Measurements from ENCODE around the gene IMMT. TPM values are rescaled to one million over a fixed set of nuclear protein-coding genes. Genes with fewer than 3 reads are reported as not detected.

Gene IMMT
- total and polyA plus RNA-seq, 2 of the 8 experiments (the other 6 are each of a cell fraction or from before 2014, with no cell fraction given), result 37.7 to 103 TPM

DNA sequence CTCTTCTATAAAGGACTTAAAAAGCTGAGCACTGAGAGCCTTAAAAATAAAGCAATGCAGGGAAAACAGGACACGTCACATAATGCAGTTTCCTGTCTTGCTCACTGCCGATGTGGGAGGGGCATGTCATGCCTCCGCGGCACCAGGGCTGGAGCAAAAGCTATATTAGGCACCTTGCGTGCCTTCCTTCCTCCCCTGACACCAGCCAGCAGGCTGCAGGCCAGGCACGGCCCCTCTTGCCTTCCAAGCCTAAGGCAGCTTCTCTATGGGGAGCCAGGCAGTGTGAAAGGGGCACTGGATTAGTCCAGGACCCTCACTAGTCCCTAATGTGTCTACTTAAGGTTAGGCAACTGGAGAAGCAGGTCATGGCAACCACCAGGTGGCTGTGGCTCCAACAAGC lies 30.3 kb upstream of the IMMT start:
- Histone ChIP-seq H3K4me1 (replicated peaks in 1 of 4; ENCODE audit: control insufficient read depth in 3 of 4, insufficient read depth in 4 of 4, low read length in 3 of 4) (peaks cover 2 to 12% (median 5%) of the 10 kb centered on the region in 4 experiments; a peak in 4 of 7 replicates), H3K23ac (ENCODE audit: insufficient read length) (no peak overlapping the region), H2BK20ac (ENCODE audit: low read length) (no peak overlapping the region), H3K4ac (replicated peaks; ENCODE audit: insufficient read length, low read depth, low read length) (no peak overlapping the region), H2BK15ac (ENCODE audit: low read length) (no peak overlapping the region), H2AK5ac (ENCODE audit: low read depth, low read length) (no peak overlapping the region), H3K4me2 (ENCODE audit: insufficient read depth in 1 of 2, low read depth in 2 of 2, low read length in 2 of 2) (no peak overlapping the region), H2AFZ (ENCODE audit: low read length) (no peak overlapping the region), H3K27ac (ENCODE audit: low read depth, low read length) (no peak overlapping the region), H2BK5ac (ENCODE audit: low read depth, low read length) (no peak overlapping the region), H2BK12ac (ENCODE audit: low read depth, low read length) (no peak overlapping the region), H4K91ac (replicated peaks; ENCODE audit: insufficient read length, low read length) (no peak overlapping the region), H3K79me2 (ENCODE audit: control insufficient read depth in 1 of 2, insufficient read depth in 2 of 2, low read length in 2 of 2) (no peaks in the 10 kb centered on the region), H3K4me3 (ENCODE audit: extremely low read depth in 1 of 4, insufficient read depth in 2 of 4, low read depth in 3 of 4, low read length in 4 of 4) (no peak overlapping the region), H2BK120ac (replicated peaks; ENCODE audit: low read depth, low read length) (no peak overlapping the region), H4K20me1 (replicated peaks in 1 of 2; ENCODE audit: control insufficient read depth in 1 of 2, insufficient read depth in 2 of 2, low read length in 2 of 2) (no peaks in the 10 kb centered on the region), H3K79me1 (ENCODE audit: low read depth, low read length) (no peaks in the 10 kb centered on the region), H3K9ac (replicated peaks in 1 of 4; ENCODE audit: extremely low read depth in 1 of 4, low read depth in 3 of 4, low read length in 3 of 4) (no peak overlapping the region), H3K56ac (replicated peaks; ENCODE audit: insufficient read length, low read depth, low read length) (no peak overlapping the region), H4K5ac (ENCODE audit: insufficient read length, low read depth, low read length) (no peak overlapping the region), H3K9me3 (ENCODE audit: insufficient read depth in 2 of 2, low read depth in 1 of 2, low read length in 1 of 2) (no peaks in the 10 kb centered on the region), H3K23me2 (ENCODE audit: low read depth, low read length) (no peaks in the 10 kb centered on the region), H3K14ac (ENCODE audit: insufficient read length) (no peak overlapping the region), H3K27me3 (replicated peaks in 1 of 4; ENCODE audit: control insufficient read depth in 3 of 4, extremely low read depth in 1 of 4, insufficient read depth in 3 of 4, low read length in 3 of 4) (no peaks in the 10 kb centered on the region), H3K36me3 (ENCODE audit: control insufficient read depth in 2 of 4, insufficient read depth in 4 of 4, low read length in 3 of 4) (no peaks in the 10 kb centered on the region), H4K8ac (ENCODE audit: extremely low read depth, insufficient read depth, low read length) (no peak overlapping the region), H3K18ac (ENCODE audit: extremely low read depth, low read length) (no peak overlapping the region)
- DNase-seq (ENCODE audit: low read depth in 1 of 2, low spot score in 2 of 2), result no peak
- FAIRE-seq, result no peak
- ChIA-PET CTCF (ENCODE audit: partially characterized antibody) (interaction anchor here (0.8 to 6.8 kb wide), 5 partner anchors 10 to 72 kb away, joined by 3 to 62 read pairs (median 3); no protein-coding TSS in a partner anchor), POLR2A (ENCODE audit: partially characterized antibody) (interaction anchor here (0.7 kb wide), 1 partner anchor 135 kb away, joined by 3 read pairs; no protein-coding TSS in a partner anchor)
- 87% methylated on average over 5 of the region's 6 CpGs; no CpG with 5 or more reads in 1 of the 2 experiments for WGBS, 2 experiments (ENCODE audit: extremely low coverage in 1 of 2, insufficient coverage in 1 of 2, insufficient read length in 1 of 2, insufficient replicate concordance in 2 of 2, low coverage in 1 of 2, low lambda C conversion rate in 2 of 2, missing lambda C conversion rate in 1 of 2)
- TF ChIP-seq RFX5 (IDR thresholded peaks at IDR 0.05; ENCODE audit: borderline replicate concordance, low read depth, low read length) (no peak), RNF2 (IDR thresholded peaks at IDR 0.05; ENCODE audit: borderline replicate concordance, low read depth, low read length, missing control alignments, poor library complexity, severe bottlenecking) (no peak), TEAD4 (IDR thresholded peaks at IDR 0.05; ENCODE audit: low read depth, low read length) (no peak), MAFK (IDR thresholded peaks at IDR 0.05; ENCODE audit: low read depth, low read length) (no peak), RXRA (IDR thresholded peaks at IDR 0.05; ENCODE audit: insufficient read depth, low read depth, low read length) (no peak), NANOG (IDR thresholded peaks at IDR 0.05; ENCODE audit: insufficient read depth, low read depth, low read length, poor library complexity, severe bottlenecking) (no peak), SRF (IDR thresholded peaks at IDR 0.05; ENCODE audit: low read depth, low read length) (no peak), ATF2 (IDR thresholded peaks at IDR 0.05; ENCODE audit: low read length) (no peak), YY1 (IDR thresholded peaks at IDR 0.05; ENCODE audit: low read depth, low read length) (no peak)

Data from H1 (cell line).